Testis (tissue), 2 donors: ENCODE results near the gene GNLY.

Source experiments
- CTCF ChIP-seq, 3 experiments: fragments of 450-650 bp in 2 of 3; fragments of 200-600 bp in 1 of 3; sonication (generic) in 1 of 3; IDR thresholded peaks; one replicate each; pipeline ENCODE4 v1.5.1; 2016 to 2019; ENCODE audit warnings: antibody characterized with exemption in 3 of 3, mild to moderate bottlenecking in 2 of 3, moderate library complexity in 1 of 3
- POLR2A ChIP-seq: fragments of 450-650 bp; IDR thresholded peaks from one replicate; pipeline ENCODE4 v1.6.1; 2017; ENCODE audit warnings: antibody characterized with exemption, mild to moderate bottlenecking, moderate library complexity

DNA sequence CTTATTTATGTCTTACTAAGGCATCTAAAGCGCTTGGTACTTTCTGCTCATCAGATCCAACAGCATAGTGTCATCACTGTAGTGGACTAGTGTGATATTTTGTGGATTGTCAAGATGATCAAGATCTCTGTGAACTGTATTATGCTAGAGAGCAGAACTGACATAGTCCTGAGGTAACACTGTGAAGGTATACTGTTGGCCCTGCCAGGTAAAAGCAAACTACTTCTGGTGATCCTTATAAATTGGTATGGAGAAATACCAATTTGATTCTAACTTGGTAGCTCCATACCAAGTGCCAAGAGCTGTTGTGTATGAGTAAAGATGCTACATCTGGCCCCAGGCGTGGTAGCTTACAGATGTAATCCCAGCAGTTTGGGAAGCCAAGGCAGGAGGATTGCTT lies 42.1 kb upstream of the GNLY start:
- no peak for TF ChIP-seq CTCF (IDR thresholded peaks at IDR 0.05)
- TF ChIP-seq POLR2A, result no peak
